GM23338 (cell line): ENCODE results near the gene OSBPL5. TPM values are rescaled to one million over a fixed set of nuclear protein-coding genes. Genes with fewer than 3 reads are reported as not detected.
A peak's percentile ranks its signal among the peaks of the same experiment; 100 is the strongest.

ENCODE experiments used
- ATAC-seq: fragments of 200-7000 bp; cut with Tn5 transposase; 3 replicates; pipeline ENCODE4 v1.9.1; 2020
- DNase-seq: peaks from one replicate; pipeline ENCODE4 v3.0.0-alpha.2; 2015; ENCODE audit warnings: low spot score
- H2AFZ ChIP-seq: fragments of 200-600 bp; sonication (generic); 2 replicates; pipeline ENCODE4 v1.8.0; 2016; ENCODE audit warnings: antibody characterized with exemption, mild to moderate bottlenecking, moderate library complexity
- H3F3A ChIP-seq: fragments of 200-600 bp; sonication (generic); replicated peaks from 2 replicates; pipeline ENCODE4 v1.8.0; 2017; ENCODE audit warnings: antibody characterized with exemption, mixed run types, low read depth
- H3K27ac ChIP-seq: fragments of 200-600 bp; sonication (generic); 2 replicates; pipeline ENCODE4 v1.6.1; 2016; ENCODE audit warnings: low read depth
- H3K27me3 ChIP-seq: fragments of 200-600 bp; sonication (generic); 2 replicates; pipeline ENCODE4 v1.8.0; 2016; ENCODE audit warnings: mild to moderate bottlenecking, mixed run types, moderate library complexity; ENCODE audit not compliant: insufficient read depth
- H3K36me3 ChIP-seq: fragments of 200-600 bp; sonication (generic); 2 replicates; pipeline ENCODE4 v1.8.0; 2016; ENCODE audit warnings: mild to moderate bottlenecking; ENCODE audit not compliant: insufficient read depth
- H3K4me1 ChIP-seq: fragments of 200-600 bp; sonication (generic); 2 replicates; pipeline ENCODE4 v1.8.0; 2016; ENCODE audit warnings: mild to moderate bottlenecking, moderate library complexity; ENCODE audit not compliant: insufficient read depth
- H3K4me2 ChIP-seq: fragments of 200-600 bp; sonication (generic); 2 replicates; pipeline ENCODE4 v1.7.1; 2017; ENCODE audit warnings: mixed run types
- H3K4me3 ChIP-seq: fragments of 200-600 bp; sonication (generic); 2 replicates; pipeline ENCODE4 v1.6.1; 2016; ENCODE audit warnings: mixed run types
- H3K79me2 ChIP-seq: fragments of 200-600 bp; sonication (generic); replicated peaks from 2 replicates; pipeline ENCODE4 v1.8.0; 2017; ENCODE audit warnings: mild to moderate bottlenecking; ENCODE audit not compliant: insufficient read depth
- H3K9me2 ChIP-seq: fragments of 200-600 bp; sonication (generic); 2 replicates; pipeline ENCODE4 v1.8.0; 2017; ENCODE audit not compliant: insufficient read depth
- H4K20me1 ChIP-seq: fragments of 200-600 bp; sonication (generic); replicated peaks from 2 replicates; pipeline ENCODE4 v1.8.0; 2017; ENCODE audit warnings: mild to moderate bottlenecking; ENCODE audit not compliant: insufficient read depth
- H3K27ac Mint-ChIP-seq: 2 replicates; pipeline ENCODE4 v1.8.0; 2020; ENCODE audit warnings: inconsistent platforms, mild to moderate bottlenecking, moderate library complexity, mixed read lengths
- H3K27me3 Mint-ChIP-seq: 3 replicates; pipeline ENCODE4 v1.8.0; 2022; ENCODE audit warnings: low read depth, mild to moderate bottlenecking, moderate library complexity, mixed read lengths, inconsistent platforms; ENCODE audit not compliant: insufficient read depth, poor library complexity
- H3K36me3 Mint-ChIP-seq: 3 replicates; pipeline ENCODE4 v1.8.0; 2021; ENCODE audit warnings: low read depth, mild to moderate bottlenecking, inconsistent platforms, moderate library complexity, mixed read lengths
- H3K4me1 Mint-ChIP-seq: 3 replicates; pipeline ENCODE4 v1.8.0; 2020; ENCODE audit warnings: mild to moderate bottlenecking, inconsistent platforms, mixed read lengths
- H3K4me3 Mint-ChIP-seq: 3 replicates; pipeline ENCODE4 v1.8.0; 2021; ENCODE audit warnings: moderate library complexity, mild to moderate bottlenecking, inconsistent platforms, mixed read lengths
- H3K9me3 Mint-ChIP-seq: 3 replicates; pipeline ENCODE4 v1.8.0; 2020; ENCODE audit warnings: moderate library complexity, mild to moderate bottlenecking, inconsistent platforms, mixed read lengths
- CREB1 ChIP-seq: fragments of 250-450 bp; sonication (Bioruptor Pico); IDR thresholded peaks from 2 replicates; pipeline ENCODE4 v1.5.0; 2020; ENCODE audit warnings: low read depth, mild to moderate bottlenecking, moderate library complexity
- JUNB ChIP-seq: IDR thresholded peaks from one replicate; pipeline ENCODE4 v1.6.1; 2016; ENCODE audit warnings: antibody characterized with exemption; ENCODE audit not compliant: unreplicated experiment
- NANOG ChIP-seq: IDR thresholded peaks from 2 replicates; pipeline ENCODE4 v1.6.1; 2016; ENCODE audit warnings: antibody characterized with exemption, borderline replicate concordance
- STAT1 ChIP-seq: IDR thresholded peaks from one replicate; pipeline ENCODE4 v1.6.1; 2016; ENCODE audit warnings: antibody characterized with exemption; ENCODE audit not compliant: unreplicated experiment
- ZNF114 ChIP-seq: fragments of 250-450 bp; sonication (Bioruptor Pico); IDR thresholded peaks from 2 replicates; pipeline ENCODE4 v1.5.0; 2020; ENCODE audit warnings: mild to moderate bottlenecking, moderate library complexity
- ZNF462 ChIP-seq: fragments of 250-450 bp; sonication (Bioruptor Pico); IDR thresholded peaks from 2 replicates; pipeline ENCODE4 v1.5.0; 2020; ENCODE audit warnings: mild to moderate bottlenecking, moderate library complexity
- polyA plus RNA-seq: library from polyadenylated mRNA; unstranded; fragments of >200 nt; fragmentation: Nextera tagmentation; extraction: Ambion mirVana; gene quantifications from 2 replicates; pipeline ENCODE4 v1.2.1, GENCODE V29; 2016
- total RNA-seq: library from RNA; depleted of rRNA; stranded (reverse); fragments of >200 nt; shearing (Covaris generic); gene quantifications from 2 replicates; pipeline ENCODE4 v1.2.3, GENCODE V29; 2014

The OSBPL5 gene
- total and polyA plus RNA-seq, 2 experiments from 2014 or later, result 2.7 to 12.0 TPM

- Histone ChIP-seq H3F3A (no peaks in the 10 kb centered on the region), H3K79me2 (no peaks in the 10 kb centered on the region), H3K4me1 (no peaks in the 10 kb centered on the region; the same call in 1 of the 2 replicates), H3K4me2 (no peak overlapping the region), H4K20me1 (no peaks in the 10 kb centered on the region), H3K4me3 (no peak overlapping the region), H3K36me3 (no peaks in the 10 kb centered on the region), H3K9me2 (0 out of 2 replicates have a peak, but pooled peaks cover 7% of the 10 kb centered on the region), H3K27ac (no peak overlapping the region), H2AFZ (peak overlapping the region; percentile 90), H3K27me3 (peaks cover 15% of the 10 kb centered on the region)
- ATAC-seq (no peak), DNase-seq (no peak)
- no peaks in the 10 kb centered on the region for H3K9me3 Mint-ChIP-seq
- H3K27ac Mint-ChIP-seq, result no peak overlapping the region
- H3K4me3 Mint-ChIP-seq, result peak overlapping the region; percentile 31; the same call in 1 of the 3 replicates
- peaks cover 20% of the 10 kb centered on the region for H3K27me3 Mint-ChIP-seq
- TF ChIP-seq JUNB (no peak), ZNF114 (CRISPR knock-in tag) (no peak), CREB1 (CRISPR knock-in tag) (no peak), ZNF462 (CRISPR knock-in tag) (no peak), NANOG (no peak), STAT1 (no peak)
- H3K4me1 Mint-ChIP-seq, result peaks cover 13% of the 10 kb centered on the region
- H3K36me3 Mint-ChIP-seq, result no peaks in the 10 kb centered on the region; the same call in 2 of the 3 replicates
These were observed 5.1 kb upstream of the OSBPL5 start for GRCh38 chr11:3170044-3170755.
